H4 (cell line): ENCODE measurements around the gene FAXDC2. TPM values are rescaled to one million over a fixed set of nuclear protein-coding genes. Genes with fewer than 3 reads are reported as not detected.
A peak's percentile ranks its signal among the peaks of the same experiment; 100 is the strongest.

Experiments
- DNase-seq: peaks from one replicate; pipeline ENCODE4 v3.0.0-alpha.2; 2015; ENCODE audit warnings: low spot score
- total RNA-seq: library from RNA; depleted of rRNA; stranded (reverse); fragments of >200 nt; shearing (Covaris generic); gene quantifications from 2 replicates; pipeline ENCODE4 v1.2.3, GENCODE V29; 2014

The FAXDC2 gene
- total RNA-seq, 1 experiment from 2014 or later, result 0.81 TPM

DNA sequence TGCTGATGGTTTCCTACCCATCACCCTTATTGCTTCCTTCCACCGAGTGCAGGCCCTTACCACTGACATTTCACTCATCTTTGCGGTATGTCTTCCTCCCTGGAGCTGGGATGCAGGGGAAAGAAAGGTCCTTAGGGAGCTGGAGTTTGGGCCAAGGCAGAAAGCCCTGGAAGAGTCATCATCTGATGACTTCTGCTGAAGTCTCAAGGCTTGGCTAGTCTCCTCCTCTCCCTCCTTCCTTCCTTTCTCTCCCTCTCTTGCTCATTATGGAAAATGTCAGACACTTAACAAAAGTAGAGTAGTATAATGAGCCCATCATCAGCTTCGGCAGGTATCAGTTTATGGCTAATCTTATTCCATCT, 55.2 kb downstream of the FAXDC2 start:
- DNase-seq, result no peak

DNA sequence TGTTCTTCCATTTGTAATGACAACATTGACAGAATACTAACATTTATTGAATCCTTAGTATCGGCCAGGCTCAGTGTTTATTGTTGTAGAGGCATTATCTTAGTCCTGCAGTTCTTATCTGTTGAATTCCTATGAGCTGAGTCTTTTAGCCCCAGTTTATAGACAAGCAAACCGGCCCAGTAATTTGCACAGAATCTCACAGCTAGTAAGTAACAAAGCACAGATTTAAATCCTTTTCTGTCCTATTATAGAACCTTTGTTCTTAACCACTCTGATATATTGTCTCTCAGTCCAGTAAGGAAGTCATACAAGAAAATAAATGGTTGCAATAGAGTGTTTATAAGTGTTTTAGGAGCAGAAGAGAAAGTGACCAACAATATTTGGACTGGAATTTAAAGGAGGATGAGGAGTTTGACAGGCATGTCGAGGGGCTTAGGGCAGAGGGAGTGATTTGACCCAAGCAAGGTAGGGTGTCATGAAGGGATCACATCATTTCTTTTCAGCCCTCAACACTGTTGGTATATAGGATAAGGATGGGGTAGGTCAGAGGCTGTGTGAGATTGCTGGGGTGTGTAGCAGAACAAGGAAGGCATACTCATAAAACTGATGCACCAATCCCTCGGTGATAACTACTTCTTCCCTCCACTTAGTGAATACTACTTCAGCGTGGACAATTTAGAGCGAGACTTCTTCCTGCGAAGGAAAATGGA, 55.7 kb downstream of the FAXDC2 start:
- DNase-seq, result no peak

DNA sequence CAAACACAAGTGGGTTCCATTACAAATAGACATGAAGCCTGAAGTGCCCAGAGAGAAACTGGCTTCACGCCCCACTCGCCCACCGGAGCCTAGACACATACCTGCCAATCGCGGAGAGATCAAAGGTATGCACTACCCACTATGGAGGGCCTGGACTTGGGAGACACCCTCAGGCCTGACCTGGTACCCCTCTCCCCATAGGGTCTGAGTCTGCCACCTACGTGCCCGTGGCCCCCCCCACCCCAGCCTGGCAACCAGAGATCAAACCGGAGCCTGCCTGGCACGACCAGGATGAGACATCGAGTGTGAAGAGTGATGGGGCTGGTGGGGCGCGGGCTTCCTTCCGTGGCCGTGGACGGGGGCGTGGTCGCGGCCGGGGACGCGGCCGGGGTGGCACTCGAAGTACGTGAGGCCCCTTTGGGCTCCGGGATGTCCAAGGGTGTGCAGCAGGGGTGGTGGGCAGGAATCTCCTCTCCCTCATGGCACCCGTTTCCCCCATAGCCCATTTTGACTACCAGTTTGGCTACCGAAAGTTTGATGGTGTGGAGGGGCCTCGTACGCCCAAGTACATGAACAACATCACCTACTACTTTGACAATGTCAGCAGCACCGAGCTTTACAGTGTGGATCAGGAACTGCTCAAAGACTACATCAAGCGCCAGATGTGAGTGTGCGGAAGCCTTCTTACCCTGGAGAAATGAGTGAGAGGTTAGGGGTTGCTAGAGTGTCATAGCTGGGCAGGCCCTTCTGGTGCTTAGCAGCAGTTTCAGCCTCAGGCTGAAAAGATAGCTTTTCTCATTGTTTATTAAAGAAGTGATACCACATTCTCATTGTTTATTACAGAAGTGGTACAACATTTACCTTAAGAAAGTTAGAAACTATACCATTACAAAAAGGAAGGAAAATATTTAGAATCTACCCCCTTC, 56.5 kb downstream of the FAXDC2 start:
- peak; percentile 21 for DNase-seq

DNA sequence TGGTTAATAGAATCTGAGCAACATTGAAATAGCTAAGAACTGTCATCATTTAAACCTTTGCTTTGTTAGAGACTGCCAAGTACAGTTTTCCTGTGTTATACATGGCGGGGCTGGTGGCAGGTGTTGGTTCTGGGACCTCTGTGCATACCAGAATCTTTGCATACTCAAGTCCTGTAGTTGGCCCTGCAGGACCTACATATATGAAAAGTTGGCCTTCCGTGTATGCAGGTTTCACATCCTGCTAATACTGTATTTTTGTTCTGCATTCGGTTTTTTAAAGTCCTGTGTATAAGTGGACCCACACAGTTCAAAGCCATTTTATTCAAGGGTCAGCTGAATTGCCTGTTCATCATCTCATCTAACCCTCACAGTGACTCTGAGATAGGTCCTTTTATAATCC, 58.9 kb downstream of the FAXDC2 start:
- no peak for DNase-seq

DNA sequence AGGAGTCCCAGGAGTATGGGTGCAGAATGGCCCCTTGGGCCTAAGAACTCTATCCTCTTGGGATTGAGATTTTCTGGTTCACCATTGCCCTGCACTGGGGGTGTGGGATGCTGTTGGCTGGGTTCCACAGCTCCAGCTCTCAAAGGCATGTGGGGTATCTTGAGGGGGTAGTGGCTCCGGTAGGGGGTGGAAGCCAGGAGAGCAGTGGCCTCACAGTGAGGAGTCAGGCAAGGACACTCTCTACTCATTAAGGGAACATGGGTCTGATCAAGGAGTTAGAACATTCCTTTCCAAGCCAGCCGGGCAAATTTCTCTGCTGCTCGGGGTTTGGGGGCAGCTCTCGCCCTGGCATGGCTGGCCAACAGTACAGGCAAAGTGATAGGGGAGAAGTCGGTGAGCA, 62.2 kb downstream of the FAXDC2 start:
- no peak for DNase-seq

DNA sequence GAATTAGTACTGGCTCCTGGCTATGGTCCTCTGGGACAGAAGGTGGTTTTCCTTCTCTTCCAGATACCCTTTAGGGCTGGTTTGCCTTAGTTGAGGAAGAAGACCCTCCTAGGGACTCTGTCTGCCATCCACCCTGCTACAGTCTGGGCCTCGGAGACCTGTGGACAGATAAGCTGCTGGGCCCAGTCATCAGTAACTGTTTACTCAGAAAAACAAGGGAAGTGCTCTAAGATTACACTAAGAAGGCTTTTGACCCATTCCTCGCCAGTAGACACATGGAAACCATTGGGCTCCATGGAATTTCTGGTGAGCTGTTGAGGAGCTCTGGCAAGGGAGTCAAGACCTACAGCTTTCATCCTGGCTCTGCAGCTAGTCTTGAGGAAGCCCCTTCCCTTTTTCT, 64.0 kb downstream of the FAXDC2 start:
- DNase-seq, result no peak

DNA sequence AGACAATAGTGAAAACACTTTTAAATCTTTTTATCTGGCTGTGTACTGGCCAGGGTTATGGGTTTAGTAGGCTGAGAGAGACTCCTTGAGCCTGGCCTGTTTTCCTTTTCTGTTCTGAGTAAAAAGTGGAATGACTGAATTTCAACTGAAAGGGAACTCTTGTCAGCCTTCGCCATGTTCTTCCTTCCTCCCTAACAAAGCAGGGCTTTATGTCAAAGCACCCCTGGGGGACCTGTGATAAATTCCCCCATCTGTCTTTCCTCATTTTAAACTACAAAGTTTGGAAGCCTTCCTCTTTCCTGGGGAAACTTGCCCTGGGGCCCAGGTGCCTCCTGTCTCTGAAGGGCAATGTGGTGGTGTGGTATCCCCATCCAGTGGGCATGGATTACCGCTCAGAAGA, 65.5 kb downstream of the FAXDC2 start:
- no peak for DNase-seq

DNA sequence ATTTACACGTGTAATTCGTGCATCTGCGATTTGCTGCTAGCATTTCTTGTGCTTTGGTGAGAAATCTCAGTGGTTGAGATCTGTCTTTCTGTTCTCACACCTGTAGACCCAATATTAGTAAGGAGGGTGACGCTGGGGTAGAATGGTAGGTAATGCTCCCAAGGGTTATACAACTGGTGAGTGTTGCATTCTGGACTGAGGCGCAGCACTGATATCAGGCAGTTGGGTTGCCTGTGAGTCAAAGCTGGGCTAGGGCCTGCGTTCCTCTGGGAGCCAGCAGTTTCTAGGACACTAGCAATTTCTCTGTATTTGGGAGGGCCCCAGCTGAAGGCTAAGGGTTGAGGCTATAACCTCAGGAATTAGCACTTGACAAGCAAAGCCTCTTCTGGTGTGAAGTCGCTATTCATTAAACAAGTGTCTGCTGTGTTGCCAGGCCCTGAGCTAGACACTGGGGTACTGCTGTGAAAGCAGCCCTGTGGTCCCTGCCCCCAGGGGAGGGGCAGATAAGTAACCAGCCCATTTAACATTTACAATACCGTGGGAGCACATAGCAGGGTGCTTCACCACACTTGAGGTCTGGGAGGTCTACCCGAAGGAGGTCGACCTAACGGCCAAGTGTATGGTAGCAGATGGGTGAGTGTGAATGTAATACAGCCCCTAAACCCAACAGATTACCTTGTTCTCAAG, 66.5 kb downstream of the FAXDC2 start:
- no peak for DNase-seq

DNA sequence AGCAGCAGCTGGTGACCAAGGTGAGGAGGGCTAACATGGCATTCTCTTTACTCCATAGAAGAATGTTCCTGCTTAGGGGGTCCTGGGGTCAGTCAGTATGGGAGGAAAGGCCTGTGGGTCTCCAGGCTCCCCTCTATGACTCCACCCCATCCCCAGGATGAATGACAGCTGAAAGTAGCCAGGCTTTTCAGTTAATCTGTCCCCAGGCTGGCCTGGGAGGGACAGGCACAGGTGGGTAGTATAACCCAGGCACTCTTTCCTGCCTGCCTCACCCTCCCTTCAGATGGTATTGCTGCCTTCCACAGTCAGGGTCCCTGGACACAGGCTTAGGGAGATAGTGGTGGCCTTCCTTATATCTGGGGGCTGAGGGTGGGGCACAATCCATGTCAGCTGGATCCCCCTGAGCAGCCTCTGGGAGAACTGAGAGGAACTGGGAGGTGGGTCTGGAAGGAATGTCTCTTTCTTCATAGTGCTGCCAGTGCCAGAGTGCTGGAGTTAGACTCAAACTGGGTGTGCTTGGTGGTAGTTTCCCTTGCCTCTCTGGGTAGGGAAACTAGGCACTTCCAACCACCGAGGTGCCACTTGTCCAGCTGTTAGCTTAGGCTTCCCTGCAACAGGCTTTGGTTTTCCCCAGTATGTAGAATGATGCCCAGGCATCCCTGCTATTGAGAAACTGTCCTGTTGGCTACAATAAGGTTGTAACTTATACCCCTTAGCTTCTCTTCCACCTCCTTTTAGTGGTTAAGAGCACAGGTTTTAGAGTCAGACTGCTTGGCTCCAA, 67.4 kb downstream of the FAXDC2 start:
- no peak for DNase-seq

DNA sequence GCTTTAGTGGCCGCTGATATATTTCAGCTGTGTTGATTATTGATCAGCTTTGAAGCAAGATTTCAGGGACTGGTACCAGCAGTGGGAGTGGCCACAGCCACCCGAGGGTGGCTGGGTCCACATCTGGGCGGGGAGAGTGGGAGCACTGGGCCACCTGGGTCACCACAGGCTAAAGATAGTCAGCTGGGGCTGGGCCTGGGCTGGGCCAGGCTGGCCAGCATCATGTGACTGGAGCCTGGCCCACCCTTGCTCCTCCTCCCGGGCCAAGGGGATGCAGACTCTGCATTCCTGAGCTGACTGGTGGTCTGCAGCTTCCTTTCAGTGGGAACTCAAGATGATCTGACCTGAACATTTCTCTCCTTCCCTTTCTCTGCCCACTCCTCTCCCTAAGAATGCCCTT, 68.1 kb downstream of the FAXDC2 start:
- no peak for DNase-seq

DNA sequence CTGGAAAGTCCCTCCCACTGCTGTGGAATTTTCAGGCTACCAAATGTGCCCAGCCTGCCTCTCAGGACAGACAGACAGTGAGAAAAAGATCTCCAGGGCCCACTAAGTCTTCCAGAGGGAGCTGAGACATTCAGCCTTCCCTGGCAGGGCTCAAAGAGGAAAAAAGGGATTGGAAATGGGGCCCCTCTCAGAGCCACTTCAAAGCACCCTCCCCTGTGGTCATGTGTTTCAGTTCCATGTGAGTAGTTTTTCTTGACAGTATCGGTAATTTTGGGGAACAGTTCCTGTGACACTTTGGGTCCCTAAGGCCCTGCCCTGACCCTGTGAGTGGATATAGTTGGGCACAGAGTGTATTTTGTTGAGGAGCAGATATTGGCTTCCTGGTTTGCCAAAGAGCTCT, 70.3 kb downstream of the FAXDC2 start:
- no peak for DNase-seq

DNA sequence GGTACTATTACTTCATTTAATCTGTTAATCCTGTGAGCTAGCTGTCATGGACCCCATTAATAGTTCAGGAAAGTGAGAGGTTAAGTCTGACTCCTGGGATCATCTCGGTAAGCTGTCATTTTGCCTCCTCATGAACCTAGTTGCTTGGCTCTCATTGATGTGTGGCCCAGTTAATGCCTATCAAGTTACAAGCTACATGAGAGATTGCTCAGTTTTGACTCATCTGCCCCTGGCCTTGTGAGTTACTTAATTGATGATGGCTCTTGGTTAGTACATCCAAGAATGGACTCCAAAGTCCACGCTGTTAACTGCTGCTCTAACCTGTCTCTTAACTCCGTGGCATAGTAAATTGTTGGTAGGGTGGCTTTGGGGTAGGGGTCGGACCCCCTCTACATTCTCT, 71.3 kb downstream of the FAXDC2 start:
- DNase-seq, result no peak

DNA sequence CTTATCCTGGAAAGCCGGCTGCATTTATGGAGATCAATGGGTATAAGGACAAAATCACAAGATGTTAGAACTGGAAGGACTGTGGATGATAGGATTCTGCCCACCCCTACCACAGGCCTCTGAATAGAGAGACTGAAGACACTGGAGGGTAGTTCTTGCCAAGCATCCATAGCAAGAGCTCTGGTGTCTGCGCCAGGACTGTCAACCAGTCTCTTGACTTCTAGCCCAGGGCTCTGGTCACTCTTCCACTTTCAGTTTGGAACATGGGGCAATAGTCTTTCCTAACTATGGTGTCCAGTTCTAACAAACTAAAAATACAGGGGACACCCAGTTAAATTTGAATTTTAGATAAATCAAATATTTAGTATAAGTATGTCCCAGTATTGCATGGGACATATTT, 71.9 kb downstream of the FAXDC2 start:
- DNase-seq, result no peak

DNA sequence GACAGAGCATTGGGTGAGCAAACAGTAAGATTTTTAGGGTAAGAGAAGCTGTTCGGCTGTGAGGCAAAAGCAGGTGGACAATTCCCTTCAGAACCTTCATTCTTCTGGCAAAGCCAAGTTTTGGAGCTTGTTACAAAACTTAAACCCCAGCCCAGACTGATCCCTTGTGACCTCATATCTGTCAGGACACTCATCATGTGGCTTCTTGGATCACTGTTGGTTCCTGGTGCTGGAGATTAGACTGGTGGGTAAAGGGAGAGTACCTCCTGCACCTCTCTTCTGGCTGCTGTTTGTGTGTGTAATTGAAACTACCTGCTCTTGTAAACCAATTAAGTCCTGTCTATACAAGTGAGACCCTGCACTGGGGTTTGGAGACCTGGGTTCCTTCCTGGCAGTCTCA, 74.2 kb downstream of the FAXDC2 start:
- DNase-seq, result no peak

DNA sequence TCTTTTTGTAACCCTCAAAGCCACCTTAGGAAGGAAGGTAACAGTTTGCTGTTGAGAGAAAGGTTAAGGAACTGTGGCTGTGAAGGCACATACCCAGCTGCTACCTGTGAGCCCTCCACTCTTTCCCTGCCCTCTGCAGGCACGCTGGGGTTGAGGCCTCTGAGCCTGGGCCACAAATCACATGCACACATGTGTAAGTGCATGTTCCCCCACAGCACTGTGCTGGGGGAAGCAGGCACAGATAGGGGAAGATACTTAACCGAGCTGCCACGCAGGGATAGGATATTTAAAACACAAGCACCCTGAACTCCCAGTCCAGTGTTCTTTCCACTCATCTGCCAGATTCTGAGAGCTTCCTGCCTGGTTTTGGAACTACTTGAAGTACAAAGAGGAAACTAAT, 77.1 kb downstream of the FAXDC2 start:
- DNase-seq, result no peak

DNA sequence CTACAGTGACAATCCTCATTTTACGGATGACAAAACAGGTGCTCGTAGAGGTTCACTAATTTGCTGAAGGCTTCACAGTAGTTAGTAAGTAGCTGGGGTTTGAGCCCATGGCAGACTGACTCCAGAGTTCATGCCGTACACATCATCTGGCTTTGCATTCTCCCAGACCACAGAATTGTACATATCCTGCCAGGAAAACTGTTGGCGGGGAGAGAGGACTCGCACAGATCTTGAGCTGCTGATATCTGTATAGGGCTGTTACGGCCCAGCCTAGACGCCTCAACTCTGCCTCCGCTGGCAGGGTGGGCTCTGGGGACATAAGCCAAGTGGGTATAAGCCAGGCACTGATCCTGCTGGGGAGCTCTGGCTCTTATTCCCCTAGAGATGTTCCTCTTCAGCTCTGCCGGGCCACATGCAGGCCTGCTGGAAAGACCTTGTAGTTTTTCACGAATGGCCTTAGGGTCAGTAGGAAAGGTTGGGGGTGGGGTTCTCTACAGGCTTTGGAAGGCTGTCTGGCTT, 79.0 kb downstream of the FAXDC2 start:
- DNase-seq, result peak; percentile 21

DNA sequence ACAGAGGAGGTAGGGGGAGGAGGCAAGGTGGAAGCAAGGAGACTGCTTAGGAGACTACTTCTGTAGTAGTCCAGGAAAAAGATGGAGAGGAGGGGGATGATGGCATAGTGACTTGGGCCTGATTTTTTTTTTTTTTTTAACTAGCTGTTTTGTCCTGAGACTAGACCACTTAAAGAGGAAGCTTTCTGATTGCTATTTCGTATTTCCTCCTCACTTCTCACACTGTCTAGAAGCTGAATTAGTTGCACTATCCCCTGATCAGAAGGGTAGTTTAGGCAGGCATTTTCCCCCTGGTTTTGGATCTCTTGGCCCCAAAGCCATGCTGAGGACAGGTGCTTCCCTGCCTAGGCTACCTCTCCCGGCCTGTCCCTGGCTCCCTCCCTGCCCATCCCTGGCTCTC, 80.3 kb downstream of the FAXDC2 start:
- DNase-seq, result no peak
